NCI-H446 (cell line): Measurements from ENCODE around the gene VPS35L.

ENCODE experiments used
- DNase-seq, 2 experiments: peaks; one replicate each; lab custom pipeline; 2025; lab: John Stamatoyannopoulos, UW

VPS35L gene, protein sequence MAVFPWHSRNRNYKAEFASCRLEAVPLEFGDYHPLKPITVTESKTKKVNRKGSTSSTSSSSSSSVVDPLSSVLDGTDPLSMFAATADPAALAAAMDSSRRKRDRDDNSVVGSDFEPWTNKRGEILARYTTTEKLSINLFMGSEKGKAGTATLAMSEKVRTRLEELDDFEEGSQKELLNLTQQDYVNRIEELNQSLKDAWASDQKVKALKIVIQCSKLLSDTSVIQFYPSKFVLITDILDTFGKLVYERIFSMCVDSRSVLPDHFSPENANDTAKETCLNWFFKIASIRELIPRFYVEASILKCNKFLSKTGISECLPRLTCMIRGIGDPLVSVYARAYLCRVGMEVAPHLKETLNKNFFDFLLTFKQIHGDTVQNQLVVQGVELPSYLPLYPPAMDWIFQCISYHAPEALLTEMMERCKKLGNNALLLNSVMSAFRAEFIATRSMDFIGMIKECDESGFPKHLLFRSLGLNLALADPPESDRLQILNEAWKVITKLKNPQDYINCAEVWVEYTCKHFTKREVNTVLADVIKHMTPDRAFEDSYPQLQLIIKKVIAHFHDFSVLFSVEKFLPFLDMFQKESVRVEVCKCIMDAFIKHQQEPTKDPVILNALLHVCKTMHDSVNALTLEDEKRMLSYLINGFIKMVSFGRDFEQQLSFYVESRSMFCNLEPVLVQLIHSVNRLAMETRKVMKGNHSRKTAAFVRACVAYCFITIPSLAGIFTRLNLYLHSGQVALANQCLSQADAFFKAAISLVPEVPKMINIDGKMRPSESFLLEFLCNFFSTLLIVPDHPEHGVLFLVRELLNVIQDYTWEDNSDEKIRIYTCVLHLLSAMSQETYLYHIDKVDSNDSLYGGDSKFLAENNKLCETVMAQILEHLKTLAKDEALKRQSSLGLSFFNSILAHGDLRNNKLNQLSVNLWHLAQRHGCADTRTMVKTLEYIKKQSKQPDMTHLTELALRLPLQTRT

DNA sequence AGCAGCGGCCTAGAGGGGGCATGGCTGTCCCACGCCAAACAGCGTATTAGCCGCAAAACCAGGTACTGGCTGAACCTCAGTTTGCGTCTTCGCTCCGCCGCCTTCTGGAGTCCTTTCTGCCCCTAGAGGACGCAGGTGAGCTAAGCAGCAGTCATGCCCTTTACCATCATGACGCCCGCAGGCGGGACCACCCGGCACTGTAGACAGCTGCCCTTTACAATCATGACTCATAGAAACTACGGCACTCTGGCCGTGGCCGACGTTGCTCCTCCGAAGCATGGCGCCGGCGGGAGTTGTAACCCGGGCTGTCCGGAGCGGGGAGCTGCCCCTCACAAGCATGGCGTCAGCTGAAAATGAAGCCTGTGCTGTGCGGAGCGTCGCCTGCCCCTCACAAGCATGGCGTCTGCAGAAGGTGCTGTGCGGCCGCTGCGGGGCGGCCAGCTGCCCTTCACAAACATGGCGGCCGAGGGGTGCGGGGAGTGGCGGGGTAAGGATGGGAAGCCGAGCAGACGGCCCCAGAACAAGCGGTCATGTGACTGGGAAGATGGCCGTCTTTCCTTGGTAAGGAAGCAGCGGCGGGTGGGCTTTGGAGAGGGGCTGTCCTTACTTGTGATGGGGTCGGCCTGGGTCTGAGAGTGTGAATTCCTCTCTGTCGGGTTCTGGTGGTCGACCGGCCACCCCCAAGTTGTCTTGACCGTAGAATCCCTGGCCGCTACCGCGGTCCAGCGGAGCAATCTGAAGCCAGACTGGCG, at the start of gene VPS35L:
TSS of gene VPS35L (plus strand) at position 518 of the 752 bp plus-strand sequence. CDS start at position 545, 27 bp downstream.
- peak; percentile 93 to 96 for DNase-seq

GRCh38 chr16:19506965-19507364, 48.5 kb upstream of the VPS35L start:
- DNase-seq: no peak

GRCh38 chr16:19507867-19508266, 47.6 kb upstream of the VPS35L start:
- no peak for DNase-seq

DNA sequence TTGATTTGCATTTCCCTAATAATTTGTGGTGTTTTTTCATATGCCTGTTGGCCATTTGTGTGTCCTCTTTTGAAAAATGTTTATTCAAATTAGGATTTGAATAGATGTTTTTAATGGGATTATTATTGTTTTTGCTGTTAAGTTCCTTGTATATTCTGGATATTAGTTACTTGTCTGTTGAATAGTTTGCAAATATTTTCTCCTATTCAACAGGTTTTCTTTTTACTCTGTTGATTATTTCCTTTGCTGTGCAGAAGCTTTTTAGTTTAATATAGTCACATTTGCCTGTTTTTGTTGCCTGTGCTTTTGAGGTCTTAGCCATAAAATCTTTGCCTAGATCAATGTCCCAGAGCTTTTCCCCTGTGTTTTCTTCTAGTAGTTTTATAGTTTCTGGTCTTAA, 43.2 kb upstream of the VPS35L start:
- DNase-seq: no peak

DNA sequence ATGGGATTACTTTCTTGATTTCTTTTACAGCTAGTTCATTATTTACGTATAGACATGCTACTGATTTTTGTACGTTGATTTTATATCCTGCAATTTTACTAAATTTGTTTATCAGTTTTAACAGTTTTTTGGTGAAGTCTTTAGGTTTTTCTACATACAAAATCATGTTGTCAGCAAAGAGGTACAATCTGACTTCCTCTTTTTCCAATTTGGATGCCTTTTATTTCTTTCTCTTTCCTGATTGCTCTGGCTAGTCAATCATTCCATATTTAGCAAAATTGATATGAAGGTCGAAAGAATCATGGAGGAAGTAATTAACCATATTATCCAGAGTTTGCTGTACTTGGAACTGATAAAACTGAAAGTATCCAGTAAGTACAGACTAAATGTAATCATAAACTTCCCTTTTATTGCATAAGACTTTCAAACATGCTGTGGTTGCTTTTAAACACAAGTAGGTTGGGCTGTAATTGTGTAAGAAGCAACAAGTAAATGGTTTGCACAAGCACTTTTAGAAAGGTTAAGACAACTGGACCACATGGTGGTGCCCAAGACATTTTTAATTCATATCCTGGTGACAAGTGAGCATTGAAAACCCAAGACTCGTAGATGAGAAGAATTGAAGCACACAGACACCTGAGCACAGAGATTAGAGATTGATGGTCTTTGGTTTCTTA, 42.0 kb upstream of the VPS35L start:
- no peak for DNase-seq

DNA sequence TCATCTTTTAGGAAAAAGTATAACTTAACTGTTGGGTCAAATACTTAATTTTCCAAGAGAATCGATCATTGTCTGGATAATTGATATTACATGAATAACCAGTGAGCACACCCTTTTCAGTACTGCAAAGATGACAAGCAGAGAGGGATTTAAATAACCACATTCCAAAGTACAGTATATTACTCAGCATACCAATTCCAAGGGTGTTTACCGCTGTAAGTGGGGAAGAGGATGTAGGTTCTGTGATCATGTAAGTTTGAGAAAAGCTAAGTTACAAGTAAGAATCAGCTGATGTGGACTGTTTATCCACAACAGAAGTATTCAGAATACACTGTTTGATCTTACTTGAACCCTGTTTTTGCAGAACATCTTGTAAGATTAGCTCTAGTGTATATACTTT, 39.7 kb upstream of the VPS35L start:
- DNase-seq: no peak

- no peak for DNase-seq
Observed at GRCh38 chr16:19517424-19518089, 37.9 kb upstream of the VPS35L start.

DNA sequence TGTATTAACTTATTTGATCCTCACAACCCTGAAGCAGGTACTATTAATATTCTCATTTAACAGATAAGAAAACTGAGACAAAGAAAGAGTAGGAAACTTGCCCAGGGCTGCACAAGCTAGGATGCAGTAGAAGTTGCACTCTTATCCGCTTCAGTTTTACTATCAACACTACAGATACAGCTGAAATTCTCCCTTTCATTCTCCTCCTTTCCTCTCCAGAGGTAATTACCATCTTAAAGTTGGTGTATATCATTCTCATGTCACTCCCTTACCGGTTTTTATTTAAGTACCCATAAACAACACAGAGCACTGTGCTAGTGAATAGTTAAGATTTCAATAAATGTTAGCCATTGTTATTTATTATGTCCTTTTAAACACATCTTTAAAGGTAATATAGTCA, 37.1 kb upstream of the VPS35L start:
- no peak for DNase-seq

DNA sequence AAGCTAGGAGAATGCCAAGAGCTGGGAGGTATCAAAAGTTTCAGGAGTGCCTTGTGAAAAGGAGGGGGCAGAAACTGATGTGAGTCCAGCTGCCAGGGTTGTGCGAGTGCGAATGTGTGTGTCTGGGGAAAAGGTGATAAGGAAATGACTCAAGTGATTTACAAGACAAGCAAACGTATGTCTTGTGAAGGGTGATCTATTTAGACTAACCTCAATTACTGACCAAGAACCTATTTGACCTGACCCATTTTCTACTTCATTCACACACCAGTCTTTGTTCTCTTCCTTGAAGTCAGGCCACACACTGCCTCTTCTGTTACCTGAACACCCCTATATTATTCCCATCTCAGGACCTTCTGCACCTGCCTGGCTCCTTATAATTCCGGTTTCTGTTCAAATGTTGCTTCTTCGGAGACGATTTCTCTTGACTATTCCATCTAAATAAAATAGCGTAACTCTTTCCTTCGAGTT, 34.6 kb upstream of the VPS35L start:
- no peak for DNase-seq

GRCh38 chr16:19521471-19522396, 33.8 kb upstream of the VPS35L start, which contains the start of gene GDE1:
GDE1 (minus strand) TSS chr16:19522098; CDS start chr16:19521964, 134 bp downstream.
- DNase-seq: peak; percentile 77 to 90

DNA sequence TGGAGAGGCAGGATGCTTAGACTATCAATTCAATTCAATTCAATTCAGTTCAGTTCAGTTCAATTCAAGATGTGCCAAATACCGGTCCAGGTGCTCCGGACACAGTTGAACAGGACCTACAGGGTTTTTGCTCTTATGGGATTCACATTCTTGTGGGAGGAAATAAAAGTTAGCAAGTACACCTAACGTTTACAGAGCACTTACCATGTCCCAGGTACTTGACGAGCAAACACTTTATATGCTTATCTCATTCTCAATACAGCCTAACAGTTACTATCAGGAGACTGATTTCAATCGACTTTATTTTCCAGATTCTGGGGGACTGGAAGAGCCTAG, 33.1 kb upstream of the VPS35L start:
- no peak for DNase-seq

DNA sequence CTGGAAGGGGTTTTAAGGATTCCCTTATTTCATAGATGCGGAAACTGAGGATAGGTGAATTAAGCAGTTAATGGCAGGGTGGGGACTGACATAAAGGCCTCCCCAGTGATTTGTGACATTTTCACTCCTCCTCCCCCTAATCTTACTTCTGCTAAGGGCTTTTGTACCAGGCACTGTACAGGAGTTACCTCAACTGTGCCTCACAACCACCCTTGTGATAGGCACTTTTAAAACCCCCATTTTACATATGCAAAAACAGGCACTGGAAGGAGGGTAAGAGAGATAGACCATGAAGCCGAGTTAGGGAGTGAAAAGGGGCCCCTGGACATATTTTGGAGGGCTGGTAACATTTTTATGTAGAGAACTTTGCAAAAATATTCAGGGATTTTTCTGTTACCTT, 32.7 kb upstream of the VPS35L start:
- DNase-seq: no peak

DNA sequence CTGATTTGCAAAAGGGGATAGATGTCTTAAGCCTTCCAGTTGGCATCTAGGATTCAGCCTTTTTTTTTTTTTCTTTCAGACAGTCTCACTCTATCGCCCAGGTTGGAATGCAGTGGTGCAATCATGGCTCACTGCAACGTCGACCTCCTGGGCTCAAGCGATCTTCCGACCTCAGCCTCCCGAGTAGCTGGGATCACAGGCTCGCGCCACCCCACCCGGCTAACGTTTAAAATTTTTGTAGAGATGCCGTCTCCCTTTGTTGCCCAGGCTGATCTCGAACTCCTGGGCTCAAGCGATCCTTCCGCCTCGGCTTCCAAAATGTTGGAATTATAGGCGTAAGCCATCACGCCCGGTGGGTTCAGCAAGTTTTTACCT, 32.3 kb upstream of the VPS35L start:
- no peak for DNase-seq

DNA sequence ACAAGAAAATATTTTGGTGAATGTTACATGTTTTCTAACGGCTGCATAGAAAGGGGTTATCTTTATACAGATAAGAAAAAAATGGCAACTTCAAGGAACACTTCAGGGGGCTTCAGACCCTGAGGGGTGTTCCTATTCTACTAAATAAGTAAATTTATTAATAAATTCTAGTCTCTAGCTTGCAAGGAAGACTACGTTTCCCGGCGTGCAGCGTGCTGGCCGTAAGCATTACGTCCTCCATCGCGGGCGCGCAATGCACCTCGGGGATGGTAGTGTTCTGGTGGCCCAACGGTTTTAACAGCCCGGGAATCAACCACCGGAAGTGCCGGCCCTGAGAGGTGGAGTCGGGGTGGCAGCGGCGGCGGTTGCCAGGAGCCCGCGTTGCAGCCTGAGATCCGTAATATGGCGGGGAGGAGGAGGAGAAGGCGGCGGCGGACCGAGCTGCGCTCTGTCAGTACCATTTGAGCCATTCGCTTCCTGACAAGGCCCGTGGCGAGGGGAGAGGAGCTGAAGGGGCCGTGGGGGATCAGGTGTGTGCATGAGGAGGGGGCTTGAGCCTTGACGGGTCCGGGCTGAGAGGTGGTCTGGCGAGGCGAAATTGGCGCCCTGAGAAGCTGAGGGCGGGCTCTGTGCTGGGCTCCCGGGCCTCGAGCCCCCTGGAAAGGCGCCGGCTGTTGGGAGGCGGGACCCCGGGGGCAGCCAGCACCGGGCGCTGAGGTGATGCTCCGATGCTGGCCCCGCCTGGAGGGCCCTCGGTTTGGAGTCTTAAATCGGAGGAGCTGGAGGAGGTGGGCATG, 31.7 kb upstream of the VPS35L start, which contains the start of gene CCP110:
TSS of gene CCP110 (plus strand) at position 384 of the 797 bp plus-strand sequence. CDS start 3,940 bp downstream, outside the sequence.
- DNase-seq: peak; percentile 83 to 96

GRCh38 chr16:19524356-19524615, 31.2 kb upstream of the VPS35L start:
- DNase-seq: no peak

DNA sequence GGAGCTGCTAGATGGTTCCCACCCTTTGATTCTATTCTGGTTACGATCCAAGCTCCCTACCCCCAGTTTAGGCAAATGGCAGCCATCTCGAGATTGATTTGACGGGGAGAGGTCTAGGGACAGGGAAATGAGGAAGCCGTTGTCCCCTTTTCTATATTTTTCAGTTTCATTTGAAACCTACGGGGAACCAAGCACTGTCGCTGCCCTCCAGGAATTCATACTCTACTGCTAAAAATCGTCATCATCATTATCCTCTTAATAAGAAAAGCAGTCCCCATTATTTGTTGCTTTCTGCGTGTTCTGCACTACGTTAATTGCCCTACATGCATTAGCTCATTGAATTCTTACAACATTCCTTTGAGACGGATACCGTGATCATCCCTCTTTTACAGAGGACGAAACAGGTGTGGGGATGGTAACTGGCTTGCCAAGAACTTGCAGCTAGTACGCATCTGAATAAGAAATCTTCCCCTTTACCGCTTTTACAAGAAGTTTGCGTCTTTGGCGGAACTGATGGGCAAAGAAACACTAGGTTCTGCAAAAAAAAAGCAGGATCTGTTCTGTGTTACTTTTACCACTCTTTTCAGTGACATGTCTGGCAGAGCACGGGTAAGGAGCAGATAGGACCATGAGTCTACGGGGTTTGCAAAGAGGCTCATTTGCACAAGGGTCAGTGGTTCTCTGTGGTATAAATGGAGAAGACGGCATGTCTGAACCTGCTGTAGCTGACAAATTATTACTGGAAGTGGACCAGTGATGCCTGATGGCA, 30.7 kb upstream of the VPS35L start:
- DNase-seq: peak in 1 of 2 experiments; percentile 6

DNA sequence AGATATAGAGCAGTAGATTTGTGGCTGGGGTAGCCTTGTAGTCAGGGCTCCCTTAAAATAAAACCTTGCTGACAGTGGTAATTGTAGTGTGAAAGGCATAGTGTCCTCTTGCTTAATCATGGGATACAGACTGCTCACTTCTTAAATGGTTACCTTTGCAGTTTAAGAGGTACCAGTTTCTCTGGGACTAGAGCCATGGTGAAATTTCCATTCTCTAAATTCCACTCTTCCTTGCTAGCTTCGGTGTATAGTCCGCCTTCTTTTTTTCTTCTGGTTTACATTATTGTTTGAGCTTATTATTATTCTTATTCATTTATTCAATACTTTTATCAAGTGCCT, 30.1 kb upstream of the VPS35L start:
- no peak for DNase-seq

DNA sequence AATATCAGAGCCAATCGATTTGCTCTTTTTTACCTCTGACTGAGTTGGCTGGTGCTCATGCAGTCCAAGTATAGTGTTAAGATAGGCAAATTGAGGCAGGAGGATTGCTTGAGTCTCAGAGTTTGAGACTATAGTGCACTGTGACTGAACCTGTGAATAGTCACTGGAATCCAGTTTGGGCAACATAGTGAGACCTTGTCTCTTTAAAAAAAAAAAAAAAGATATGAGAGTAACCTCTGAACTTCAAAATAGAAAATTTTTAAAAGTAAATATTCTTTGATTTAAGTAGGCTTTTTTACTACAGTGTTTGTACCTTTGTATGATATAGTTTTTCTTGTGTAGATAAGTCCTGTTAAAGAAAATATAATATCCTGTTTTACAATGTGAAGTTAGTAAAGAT, 28.3 kb upstream of the VPS35L start:
- DNase-seq: no peak
